Adrenal gland (tissue), 12 donors: Measurements from ENCODE around the gene UBA7. TPM values are rescaled to one million over a fixed set of nuclear protein-coding genes. Genes with fewer than 3 reads are reported as not detected.

Source experiments
- DNase-seq, 7 donors: peaks; one replicate each; pipeline ENCODE4 v3.0.0-alpha.2; 2019 to 2020
- H3K27ac ChIP-seq, 5 donors: fragments of 200-600 bp; sonication (generic) in 4 of 5; 1 replicate in 3 of 5; 2 replicates in 2 of 5; pipeline versions ENCODE4 v1.5.1 to v1.8.0; 2016 to 2020; ENCODE audit warnings: mild to moderate bottlenecking in 1 of 5
- H3K27me3 ChIP-seq: fragments of 200-600 bp; 2 replicates; pipeline ENCODE4 v1.8.0; 2021
- H3K36me3 ChIP-seq, 2 donors: fragments of 200-600 bp; replicated peaks in 1 of 2; 1 replicate in 1 of 2; 2 replicates in 1 of 2; pipeline versions ENCODE4 v1.5.1 to v1.8.0; 2018 to 2022
- H3K4me1 ChIP-seq, 2 donors: fragments of 200-600 bp; replicated peaks in 1 of 2; 1 replicate in 1 of 2; 2 replicates in 1 of 2; pipeline versions ENCODE4 v1.5.1 to v1.8.0; 2018 to 2021
- H3K4me3 ChIP-seq, 4 donors: fragments of 200-600 bp; sonication (generic) in 3 of 4; one replicate each; pipeline ENCODE4 v1.5.1; 2016 to 2018
- H3K9me3 ChIP-seq, 3 donors: fragments of 200-600 bp; sonication (generic) in 1 of 3; replicated peaks in 1 of 3; 1 replicate in 2 of 3; 2 replicates in 1 of 3; pipeline versions ENCODE4 v1.5.1 to v1.8.0; 2016 to 2021
- POLR2A ChIP-seq, 2 donors: fragments of 450-650 bp; IDR thresholded peaks; one replicate each; pipeline ENCODE4 v1.6.1; 2017; ENCODE audit warnings: antibody characterized with exemption in 2 of 2, mild to moderate bottlenecking in 2 of 2, moderate library complexity in 1 of 2
- WGBS, 4 donors: extraction: QIAGEN DNeasy Blood & Tissue Kit in 2 of 4; methylation state at CpG; one replicate each; pipeline versions ENCODE4 v1.1.5 to v1.1.7; 2013 to 2017; 5-methylcytosine and 5-hydroxymethylcytosine counted together
- intact Hi-C, 2 donors: fragments of 100-400 bp; cut with DNase I; formaldehyde crosslinking; loops; one replicate each; pipeline versions ENCODE4 v1.14.1 to v1.15.0; 2022 to 2023
- polyA plus RNA-seq, 3 donors: library from polyadenylated mRNA; stranded (reverse); fragments of 200-250 nt in 2 of 3; fragments of 350-450 nt in 1 of 3; fragmentation: Illumina TruSeq in 1 of 3; extraction: RNeasy Lipid Tissue Mini Kit (QIAGEN cat#74804) in 1 of 3; gene quantifications; one replicate each; pipeline ENCODE4 v1.2.3, GENCODE V29; 2013 to 2014
- total RNA-seq, 9 donors: library from RNA; depleted of rRNA in 4 of 9; stranded (reverse); fragments of >200 nt in 4 of 9; fragments of 120-200 nt in 1 of 9; fragmentation: NEBNext Ultra II Directional in 1 of 9; extraction: Animal tissue kit (Norgen Biotek cat#: 25700) in 1 of 9; gene quantifications; one replicate each; pipeline versions ENCODE4 v1.1.0 to v1.2.4, GENCODE V29; 2013 to 2023
- TF ChIP-seq, protein P1 (sequence below), 6 experiments: fragments of 450-650 bp in 4 of 6; fragments of 200-600 bp in 2 of 6; sonication (generic) in 1 of 6; IDR thresholded peaks; 1 replicate in 5 of 6; 2 replicates in 1 of 6; pipeline versions ENCODE4 v1.5.1 to v1.8.0; 2016 to 2021; ENCODE audit warnings: antibody characterized with exemption in 6 of 6, mild to moderate bottlenecking in 2 of 6, moderate library complexity in 1 of 6
- donor health status: healthy with polysubstance abuse.
- donor health status: Bipolar disorder and iron deficiency.
- donor health status: DM: yes; HTN: yes; CAD: no.
- donor health status: DM: no; HTN: no; CAD: no.
- donor health status: DM: no; HTN: no; CAD: no.
- donor health status: DM: yes; HTN: yes; CAD: no.

Gene UBA7
- total and polyA plus RNA-seq, 12 donors, result 17.5 to 232 (median 60.0) TPM

DNA sequence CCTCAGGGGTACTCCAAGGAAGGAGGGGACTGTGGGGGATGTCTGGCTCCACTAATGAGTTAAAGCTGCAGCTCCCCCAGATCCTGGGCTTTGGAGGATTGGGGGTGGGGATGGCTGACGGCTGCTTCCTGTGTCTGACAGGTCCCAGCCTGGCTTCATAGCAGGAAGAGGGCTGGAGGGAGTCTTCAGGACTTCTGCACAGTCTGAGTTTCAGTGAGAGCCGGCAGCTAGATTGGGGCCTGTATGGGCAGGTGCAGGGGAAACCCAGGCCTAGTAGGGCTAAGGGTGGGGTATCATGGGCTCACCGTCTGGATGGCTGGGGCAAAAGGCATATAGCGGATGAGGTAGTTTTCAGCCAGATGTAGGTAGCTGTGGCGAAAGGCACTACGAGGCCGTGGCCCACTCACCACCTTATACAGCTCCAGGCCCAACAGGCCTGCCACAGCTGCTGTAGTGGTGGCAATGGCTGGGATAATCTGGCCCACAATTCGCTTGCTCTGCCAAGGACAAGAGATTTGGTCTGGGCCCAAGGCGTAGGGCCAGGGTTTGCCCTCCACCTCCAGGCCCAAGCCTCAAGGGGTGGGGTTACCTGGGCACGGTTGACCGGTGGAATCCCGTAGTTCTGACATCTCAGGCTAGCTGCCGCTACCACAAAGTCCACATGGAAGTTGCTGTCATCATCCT is 6.2 kb downstream of the UBA7 start:
- peak in 1 of 7 donors; percentile 43 for DNase-seq
- Histone ChIP-seq H3K27ac (peak overlapping the region in 2 of 5 donors; percentile 44 to 87), H3K9me3 (no peaks in the 10 kb centered on the region), H3K4me1 (peaks cover 7 to 45% of the 10 kb centered on the region in 2 donors), H3K27me3 (no peaks in the 10 kb centered on the region), H3K36me3 (peaks cover 0 to 27% of the 10 kb centered on the region in 2 donors), H3K4me3 (no peak overlapping the region)
- 63 to 85% (median 77%) methylated on average over 7 to 13 of the region's 13 CpGs for WGBS, 4 donors
- intact Hi-C loops, result loop anchor here in 1 of 2 donors (10.0 kb wide), 1 partner anchor 97 kb away; the partner anchor contains the start of gene MST1R
- TF ChIP-seq, protein P1, sequence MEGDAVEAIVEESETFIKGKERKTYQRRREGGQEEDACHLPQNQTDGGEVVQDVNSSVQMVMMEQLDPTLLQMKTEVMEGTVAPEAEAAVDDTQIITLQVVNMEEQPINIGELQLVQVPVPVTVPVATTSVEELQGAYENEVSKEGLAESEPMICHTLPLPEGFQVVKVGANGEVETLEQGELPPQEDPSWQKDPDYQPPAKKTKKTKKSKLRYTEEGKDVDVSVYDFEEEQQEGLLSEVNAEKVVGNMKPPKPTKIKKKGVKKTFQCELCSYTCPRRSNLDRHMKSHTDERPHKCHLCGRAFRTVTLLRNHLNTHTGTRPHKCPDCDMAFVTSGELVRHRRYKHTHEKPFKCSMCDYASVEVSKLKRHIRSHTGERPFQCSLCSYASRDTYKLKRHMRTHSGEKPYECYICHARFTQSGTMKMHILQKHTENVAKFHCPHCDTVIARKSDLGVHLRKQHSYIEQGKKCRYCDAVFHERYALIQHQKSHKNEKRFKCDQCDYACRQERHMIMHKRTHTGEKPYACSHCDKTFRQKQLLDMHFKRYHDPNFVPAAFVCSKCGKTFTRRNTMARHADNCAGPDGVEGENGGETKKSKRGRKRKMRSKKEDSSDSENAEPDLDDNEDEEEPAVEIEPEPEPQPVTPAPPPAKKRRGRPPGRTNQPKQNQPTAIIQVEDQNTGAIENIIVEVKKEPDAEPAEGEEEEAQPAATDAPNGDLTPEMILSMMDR (IDR thresholded peaks at IDR 0.05), result no peak
- no peak for TF ChIP-seq POLR2A (IDR thresholded peaks at IDR 0.05)

DNA sequence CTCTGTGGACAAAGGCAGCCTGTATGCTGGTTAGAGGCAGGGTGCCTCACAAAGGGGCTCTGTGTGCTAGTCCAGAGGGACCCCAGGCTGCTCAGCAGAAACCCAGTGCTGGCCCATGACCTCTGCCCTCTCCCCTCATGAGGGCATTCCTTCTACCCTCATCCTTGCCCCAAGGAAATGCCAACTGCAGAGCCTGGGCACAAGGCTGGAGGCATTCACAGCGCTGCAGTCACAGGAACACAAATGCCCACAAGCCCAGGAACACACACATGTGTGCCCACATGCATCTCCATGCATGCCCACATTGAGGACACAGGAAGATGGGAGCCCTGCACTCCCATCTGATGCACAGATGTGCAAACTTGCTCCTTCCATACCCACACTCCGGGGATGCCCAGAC is 6.9 kb downstream of the UBA7 start:
- intact Hi-C loops, result loop anchor here in 1 of 2 donors (10.0 kb wide), 1 partner anchor 98 kb away; the partner anchor contains the start of gene MST1R
- Histone ChIP-seq H3K27me3 (no peaks in the 10 kb centered on the region), H3K36me3 (peaks cover 0 to 27% of the 10 kb centered on the region in 2 donors), H3K4me3 (no peak overlapping the region), H3K27ac (peak overlapping the region in 2 of 5 donors; percentile 83 to 87), H3K4me1 (peaks cover 7 to 45% of the 10 kb centered on the region in 2 donors), H3K9me3 (no peaks in the 10 kb centered on the region)
- no peak for TF ChIP-seq POLR2A (IDR thresholded peaks at IDR 0.05)
- TF ChIP-seq, protein P1 (IDR thresholded peaks at IDR 0.05), result no peak
- WGBS, 4 donors, result 44 to 72% (median 59%) methylated on average over 1 to 2 of the region's 2 CpGs
- no peak for DNase-seq

DNA sequence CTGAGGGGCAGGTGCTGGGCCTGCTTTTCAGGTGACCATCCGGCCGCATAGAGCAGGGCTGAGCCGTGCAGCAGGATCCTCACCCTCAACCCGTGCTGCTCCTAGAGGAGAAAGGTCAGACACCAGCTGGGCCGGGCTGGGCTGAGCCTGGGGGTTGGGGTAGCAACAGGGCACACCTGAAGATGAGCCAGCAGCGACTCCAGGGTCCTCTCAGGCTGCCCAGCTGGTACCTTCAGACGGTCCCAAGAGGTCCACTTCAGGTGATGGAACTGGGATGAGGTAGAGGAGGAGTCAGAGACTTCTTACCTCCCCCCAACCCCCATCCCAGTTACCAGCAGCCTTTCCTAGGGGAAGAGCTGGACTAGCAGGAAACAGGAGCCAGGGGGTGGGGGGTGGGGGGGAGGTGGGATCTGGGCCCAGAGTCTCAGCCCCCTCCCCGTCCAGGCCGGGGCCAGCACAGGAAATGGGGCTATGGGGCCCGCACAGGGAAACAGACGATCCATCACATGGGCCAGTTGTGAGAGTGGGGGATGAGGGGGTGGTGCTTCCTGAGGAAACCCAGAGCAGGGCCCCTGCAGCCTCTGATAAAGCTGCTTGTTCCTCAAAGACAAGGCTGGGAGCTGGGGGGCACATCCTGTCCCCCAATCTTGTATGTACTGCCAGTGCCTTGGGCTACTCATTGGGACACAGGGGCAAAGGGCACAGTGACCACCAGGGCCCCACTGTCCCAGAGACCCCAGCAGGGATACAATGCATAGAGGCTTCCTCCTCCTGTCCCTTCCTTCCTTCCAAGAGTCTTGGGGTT is 7.7 kb downstream of the UBA7 start:
- peak in 6 of 7 donors; percentile 40 to 77 (median 46) for DNase-seq
- TF ChIP-seq POLR2A (IDR thresholded peaks at IDR 0.05), result no peak
- TF ChIP-seq, protein P1 (IDR thresholded peaks at IDR 0.05), result no peak
- H3K9me3 ChIP-seq, result no peaks in the 10 kb centered on the region
- no peak overlapping the region for H3K4me3 ChIP-seq
- 44 to 56% (median 55%) methylated on average over 8 to 11 of the region's 11 CpGs for WGBS, 4 donors
- H3K36me3 ChIP-seq, result peaks cover 0 to 20% of the 10 kb centered on the region in 2 donors
- H3K4me1 ChIP-seq, result peaks cover 7 to 45% of the 10 kb centered on the region in 2 donors
- H3K27me3 ChIP-seq, result no peaks in the 10 kb centered on the region
- peak overlapping the region; percentile 21 to 87 (median 43) for H3K27ac ChIP-seq
- intact Hi-C loops, result loop anchor here in 1 of 2 donors (10.0 kb wide), 1 partner anchor 99 kb away; the partner anchor contains the start of gene MST1R

DNA sequence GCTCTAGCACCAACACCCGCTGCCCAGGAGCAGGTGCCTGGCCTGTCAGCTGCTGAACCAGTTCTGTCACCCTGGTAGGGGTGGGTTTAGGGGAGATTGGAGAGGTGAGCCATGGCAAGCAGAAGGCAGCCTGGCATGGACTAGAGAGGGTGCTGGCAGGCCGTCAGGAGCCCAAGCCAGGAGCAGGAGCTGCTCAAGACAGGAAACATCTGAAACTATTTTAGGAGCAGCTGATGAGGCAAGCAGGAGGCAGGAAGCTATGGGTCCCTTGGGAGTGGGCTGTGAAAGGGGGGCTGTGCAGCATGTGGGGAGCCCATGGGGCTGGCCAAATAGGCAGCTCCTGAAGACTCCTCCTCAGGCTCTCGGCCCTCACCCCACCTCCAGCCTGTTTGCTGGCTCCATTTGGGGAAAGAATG is 8.4 kb downstream of the UBA7 start:
- no peak overlapping the region for H3K4me3 ChIP-seq
- H3K4me1 ChIP-seq, result peaks cover 7 to 45% of the 10 kb centered on the region in 2 donors
- no peaks in the 10 kb centered on the region for H3K27me3 ChIP-seq
- no peak for TF ChIP-seq POLR2A (IDR thresholded peaks at IDR 0.05)
- TF ChIP-seq, protein P1 (IDR thresholded peaks at IDR 0.05), result no peak
- peak; percentile 56 to 87 (median 61) for DNase-seq
- no peaks in the 10 kb centered on the region for H3K9me3 ChIP-seq
- 39 to 70% (median 52%) methylated on average over 1 to 3 of the region's 3 CpGs for WGBS, 4 donors
- intact Hi-C loops, result loop anchor here in 1 of 2 donors (10.0 kb wide), 1 partner anchor 99 kb away; the partner anchor contains the start of gene MST1R
- peak overlapping the region; percentile 21 to 87 (median 43) for H3K27ac ChIP-seq
- peaks cover 0 to 15% of the 10 kb centered on the region in 2 donors for H3K36me3 ChIP-seq
